ENCODE data around the gene METTL1.

The METTL1 gene

DNA sequence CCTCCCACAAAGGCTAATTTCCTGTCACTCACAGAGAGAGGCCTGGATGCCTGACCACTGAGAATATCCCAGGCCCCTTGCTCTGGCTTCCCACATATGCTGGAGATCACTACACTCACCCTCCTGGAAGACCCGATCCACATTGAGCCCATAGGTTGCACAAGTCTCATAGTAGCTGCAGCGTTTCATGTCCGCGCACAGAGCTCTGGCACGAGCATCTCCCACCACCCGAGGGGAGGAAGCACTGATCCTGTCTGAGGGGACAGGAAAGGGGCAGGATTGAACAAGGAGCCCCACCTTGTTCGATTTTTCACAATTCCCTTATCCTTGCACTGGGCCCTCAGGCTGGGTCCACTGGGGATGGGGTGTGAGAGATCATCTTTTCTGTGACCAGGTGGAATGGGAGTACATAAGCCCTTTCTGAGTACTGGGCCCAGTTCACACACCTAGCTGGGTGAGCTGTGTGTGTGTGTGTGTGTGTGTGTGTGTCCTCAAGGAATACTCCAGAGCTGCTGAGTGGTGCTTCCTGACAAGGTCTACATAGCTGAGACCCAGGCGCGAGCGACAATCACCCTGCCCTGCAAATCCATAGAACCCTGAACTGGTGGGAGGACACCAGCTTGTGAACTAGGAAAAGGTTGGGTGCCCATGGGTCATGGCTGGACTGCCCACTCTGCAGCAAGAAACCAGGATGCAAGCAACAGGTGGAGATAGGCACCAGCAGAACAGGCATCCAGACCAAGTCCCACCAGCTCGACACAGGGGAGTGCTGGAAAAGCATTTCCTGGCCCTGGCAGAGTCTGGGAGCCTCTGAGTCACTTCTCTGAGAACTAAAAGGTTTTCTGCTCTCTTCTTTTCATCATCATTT, 38.9 kb downstream of the METTL1 start:
- Mint-ChIP-seq H3K36me3 (ENCODE audit: low read depth) (peaks cover 12% of the 10 kb centered on the region), H3K9me3 (no peaks in the 10 kb centered on the region), H3K4me3 (peak overlapping the region in 1 of 3 experiments; percentile 34), H3K27me3 (ENCODE audit: low read depth) (peaks cover 93% of the 10 kb centered on the region), H3K27ac (no peak overlapping the region), H3K4me1 (peaks cover 30% of the 10 kb centered on the region)
- TF ChIP-seq, protein P1, sequence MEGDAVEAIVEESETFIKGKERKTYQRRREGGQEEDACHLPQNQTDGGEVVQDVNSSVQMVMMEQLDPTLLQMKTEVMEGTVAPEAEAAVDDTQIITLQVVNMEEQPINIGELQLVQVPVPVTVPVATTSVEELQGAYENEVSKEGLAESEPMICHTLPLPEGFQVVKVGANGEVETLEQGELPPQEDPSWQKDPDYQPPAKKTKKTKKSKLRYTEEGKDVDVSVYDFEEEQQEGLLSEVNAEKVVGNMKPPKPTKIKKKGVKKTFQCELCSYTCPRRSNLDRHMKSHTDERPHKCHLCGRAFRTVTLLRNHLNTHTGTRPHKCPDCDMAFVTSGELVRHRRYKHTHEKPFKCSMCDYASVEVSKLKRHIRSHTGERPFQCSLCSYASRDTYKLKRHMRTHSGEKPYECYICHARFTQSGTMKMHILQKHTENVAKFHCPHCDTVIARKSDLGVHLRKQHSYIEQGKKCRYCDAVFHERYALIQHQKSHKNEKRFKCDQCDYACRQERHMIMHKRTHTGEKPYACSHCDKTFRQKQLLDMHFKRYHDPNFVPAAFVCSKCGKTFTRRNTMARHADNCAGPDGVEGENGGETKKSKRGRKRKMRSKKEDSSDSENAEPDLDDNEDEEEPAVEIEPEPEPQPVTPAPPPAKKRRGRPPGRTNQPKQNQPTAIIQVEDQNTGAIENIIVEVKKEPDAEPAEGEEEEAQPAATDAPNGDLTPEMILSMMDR (IDR thresholded peaks at IDR 0.05; ENCODE audit: unreplicated experiment in 3 of 3) = no peak

DNA sequence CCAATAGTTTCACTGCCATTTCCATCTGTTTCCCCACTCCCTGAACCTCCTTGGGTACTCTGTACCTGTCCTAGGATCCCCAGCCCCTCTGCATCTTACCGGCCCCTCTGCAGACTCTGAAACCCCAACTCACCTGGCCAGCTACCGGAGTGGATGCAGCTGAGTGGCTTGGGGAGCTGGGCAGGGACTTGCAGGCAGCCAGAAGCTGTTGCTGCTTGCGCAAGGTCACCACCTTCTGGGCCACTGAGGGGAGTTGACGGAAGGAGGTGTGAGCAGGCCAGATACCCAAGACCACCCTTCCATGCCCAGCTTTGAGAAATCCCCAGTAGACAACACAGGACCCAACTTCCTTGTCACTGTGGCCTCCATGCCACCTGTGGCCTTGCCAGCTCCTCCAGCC, 39.6 kb downstream of the METTL1 start:
- Mint-ChIP-seq H3K4me1 (peaks cover 30% of the 10 kb centered on the region), H3K27me3 (ENCODE audit: low read depth) (peaks cover 100% of the 10 kb centered on the region), H3K27ac (no peak overlapping the region), H3K36me3 (ENCODE audit: low read depth) (peaks cover 12% of the 10 kb centered on the region), H3K9me3 (no peaks in the 10 kb centered on the region), H3K4me3 (no peak overlapping the region)
- TF ChIP-seq, protein P1 (IDR thresholded peaks at IDR 0.05; ENCODE audit: unreplicated experiment in 3 of 3) = no peak

DNA sequence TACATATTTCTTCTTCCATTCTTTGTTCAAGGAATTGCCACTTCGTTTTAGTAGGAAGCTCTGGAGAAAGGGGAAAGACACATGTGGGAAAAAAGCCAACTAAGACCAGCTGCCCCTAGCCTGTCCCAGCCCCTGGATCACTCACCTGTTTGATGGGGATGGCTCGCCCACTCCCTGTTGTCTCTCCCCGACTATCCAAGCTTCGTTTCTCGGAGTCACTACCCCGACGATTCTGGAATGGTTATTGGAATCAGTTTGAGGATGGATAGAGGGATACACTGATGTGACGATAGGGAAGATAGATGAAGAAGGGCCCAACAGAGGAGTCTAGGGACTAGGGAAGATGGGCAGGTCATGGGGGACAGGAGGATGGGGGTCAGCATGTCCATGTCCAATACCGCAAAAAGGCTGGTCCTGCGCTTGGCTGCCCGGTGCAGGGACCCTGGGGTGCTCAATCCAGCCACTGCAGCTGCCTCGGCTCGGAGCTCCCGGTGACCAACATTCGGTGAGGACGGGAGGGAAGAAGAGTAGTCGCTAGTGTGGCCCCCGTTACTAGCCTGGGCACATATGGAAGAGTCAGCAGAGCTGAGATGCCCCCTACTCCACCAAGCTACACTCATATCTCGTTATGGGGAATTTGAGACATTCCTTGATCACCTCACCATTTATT, 40.4 kb downstream of the METTL1 start:
- H3K4me3 Mint-ChIP-seq = no peak overlapping the region

DNA sequence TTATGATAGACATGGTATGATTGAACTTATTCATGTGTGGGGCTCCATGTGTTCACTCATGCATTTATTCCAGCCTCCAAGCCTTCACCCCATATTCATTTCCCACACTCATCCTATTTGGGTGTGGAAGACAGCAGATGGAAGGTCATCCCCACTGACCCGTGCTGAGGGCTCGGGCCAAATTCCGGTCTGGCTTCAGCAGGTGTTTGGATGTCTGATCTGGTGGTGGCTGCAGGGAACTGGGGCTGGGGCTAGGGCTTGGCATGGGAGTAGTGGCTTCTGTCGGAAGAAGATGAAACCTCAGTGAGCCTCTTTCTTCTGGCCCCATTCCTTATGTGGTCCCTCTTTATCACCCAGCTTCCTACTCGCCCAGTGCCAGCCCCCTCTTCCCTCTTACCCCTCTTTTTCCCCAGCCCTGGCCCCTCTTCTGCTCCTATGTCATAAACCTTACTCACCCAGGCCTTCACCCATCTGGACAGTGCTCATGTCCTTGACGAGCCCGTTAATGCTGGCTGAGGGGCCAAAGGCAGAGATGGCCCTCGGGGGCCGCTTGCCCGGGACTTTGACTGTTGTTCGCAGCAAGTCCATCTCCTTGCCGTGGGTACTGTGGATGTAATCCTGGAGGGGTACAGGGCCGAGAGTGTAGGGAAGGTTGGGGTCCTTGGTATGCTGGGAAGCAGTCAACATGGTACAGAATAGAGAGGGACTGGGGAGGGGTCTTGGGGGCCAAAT, 41.4 kb downstream of the METTL1 start:
- no peak overlapping the region for H3K4me3 Mint-ChIP-seq
- H3K27ac Mint-ChIP-seq = no peak overlapping the region
- H3K4me1 Mint-ChIP-seq = peaks cover 18% of the 10 kb centered on the region
- peaks cover 96% of the 10 kb centered on the region for H3K27me3 Mint-ChIP-seq (ENCODE audit: low read depth)
- TF ChIP-seq, protein P1 (IDR thresholded peaks at IDR 0.05; ENCODE audit: unreplicated experiment in 3 of 3) = no peak
- no peaks in the 10 kb centered on the region for H3K9me3 Mint-ChIP-seq
- peaks cover 12% of the 10 kb centered on the region for H3K36me3 Mint-ChIP-seq (ENCODE audit: low read depth)

More for the DNA sequence above, 40.4 kb downstream of the METTL1 start:
- Mint-ChIP-seq H3K36me3 (ENCODE audit: low read depth) (peaks cover 12% of the 10 kb centered on the region), H3K4me1 (peaks cover 26% of the 10 kb centered on the region), H3K27me3 (ENCODE audit: low read depth) (peaks cover 99% of the 10 kb centered on the region), H3K9me3 (no peaks in the 10 kb centered on the region), H3K27ac (no peak overlapping the region)
- TF ChIP-seq, protein P1 (IDR thresholded peaks at IDR 0.05; ENCODE audit: unreplicated experiment in 3 of 3) = no peak

DNA sequence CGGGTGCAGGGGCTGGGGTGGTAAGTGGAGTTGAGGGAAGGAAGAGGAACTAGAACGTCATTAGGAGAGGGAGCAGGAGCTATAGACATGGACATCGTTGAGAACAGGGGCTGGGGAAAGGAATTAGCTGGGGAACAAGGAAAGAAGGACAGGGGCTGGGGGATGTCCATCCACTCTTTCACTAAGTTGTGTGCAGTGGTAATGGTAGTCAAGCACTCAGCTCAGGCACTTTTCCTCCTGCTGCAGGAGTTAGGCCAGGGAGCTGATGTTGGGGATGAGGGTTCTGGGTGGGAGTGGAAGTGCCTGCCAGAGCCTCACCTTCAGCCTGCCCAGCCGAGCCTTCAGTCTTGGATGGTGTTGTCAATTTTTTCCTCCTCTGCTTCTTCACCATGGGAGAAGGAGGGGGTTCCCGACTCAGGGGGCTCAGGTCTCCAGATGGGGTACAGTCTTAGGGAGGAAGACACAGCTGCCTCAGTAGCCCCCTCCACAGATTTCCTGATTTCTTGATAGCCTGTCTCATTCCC, 42.5 kb downstream of the METTL1 start:
- Mint-ChIP-seq H3K27ac (no peak overlapping the region), H3K4me3 (peak overlapping the region in 2 of 3 experiments; percentile 18 to 53), H3K27me3 (ENCODE audit: low read depth) (peaks cover 96% of the 10 kb centered on the region), H3K4me1 (peaks cover 7% of the 10 kb centered on the region), H3K36me3 (ENCODE audit: low read depth) (peaks cover 12% of the 10 kb centered on the region), H3K9me3 (no peaks in the 10 kb centered on the region)
- TF ChIP-seq, protein P1 (IDR thresholded peaks at IDR 0.05; ENCODE audit: unreplicated experiment in 3 of 3) = no peak

Data from nephron (organoid).